Measurements from ENCODE around the gene HTR3B. TPM values are rescaled to one million over a fixed set of nuclear protein-coding genes. Genes with fewer than 3 reads are reported as not detected.

HTR3B gene
- total RNA-seq, 1 experiment from 2014 or later: not detected

GRCh38 chr11:113906516-113906915 is 1.9 kb downstream of the HTR3B start:
- H2BK12ac ChIP-seq (ENCODE audit: insufficient read length, low read depth, low read length): no peak overlapping the region
- no peak overlapping the region for H4K5ac ChIP-seq (ENCODE audit: insufficient read length, low read depth, low read length)
- H4K20me1 ChIP-seq (ENCODE audit: control insufficient read depth, insufficient read depth, insufficient read length): peaks cover 2% of the 10 kb centered on the region
- H3K56ac ChIP-seq (ENCODE audit: insufficient read length, low read depth, low read length): no peak overlapping the region
- H4K91ac ChIP-seq (ENCODE audit: insufficient read length, low read depth, low read length): no peak overlapping the region
- no peaks in the 10 kb centered on the region for H3K79me2 ChIP-seq (ENCODE audit: insufficient read depth, low read length)
- DNase-seq: no peak
- Mint-ChIP-seq H3K4me3 (no peak overlapping the region), H3K9me3 (no peaks in the 10 kb centered on the region), H3K36me3 (ENCODE audit: insufficient read depth in 1 of 3, low read depth in 3 of 3) (no peaks in the 10 kb centered on the region), H3K27ac (no peak overlapping the region), H3K4me1 (peaks cover 16% of the 10 kb centered on the region in 2 experiments), H3K27me3 (ENCODE audit: low read depth) (no peaks in the 10 kb centered on the region; the same call in none of the 2 replicates)
- H2BK15ac ChIP-seq (ENCODE audit: low read depth, low read length): no peak overlapping the region
- TF ChIP-seq CTCF (conservative IDR thresholded peaks at IDR 0.05): no peak
- no peak overlapping the region for H3K4me2 ChIP-seq (ENCODE audit: insufficient read depth, insufficient read length, low read length)
- H2AFZ ChIP-seq (ENCODE audit: low read length): no peak overlapping the region
- no peak overlapping the region for H3K14ac ChIP-seq (ENCODE audit: insufficient read depth, low read length)
- H2BK120ac ChIP-seq (ENCODE audit: low read depth, low read length, poor library complexity, severe bottlenecking): no peak overlapping the region
- H4K8ac ChIP-seq (replicated peaks; ENCODE audit: insufficient read length, low read depth, low read length): no peak overlapping the region
- no peak overlapping the region for H3K27ac ChIP-seq (ENCODE audit: insufficient read length, low read depth, low read length)
- H3K79me1 ChIP-seq (ENCODE audit: insufficient read depth, low read depth, low read length, poor library complexity, severe bottlenecking): no peaks in the 10 kb centered on the region
- H3K4me1 ChIP-seq (ENCODE audit: insufficient read depth, low read length): peaks cover 3% of the 10 kb centered on the region; the same call in 1 of the 2 replicates
- H3K23me2 ChIP-seq (ENCODE audit: insufficient read length, low read depth, low read length, poor library complexity, severe bottlenecking): no peaks in the 10 kb centered on the region
- no peak overlapping the region for H3K4ac ChIP-seq (ENCODE audit: low read depth, low read length)
- H2AK5ac ChIP-seq (ENCODE audit: insufficient read length, low read length): no peak overlapping the region
- no peaks in the 10 kb centered on the region for H3K27me3 ChIP-seq (ENCODE audit: insufficient read depth, low read length)
- H3K18ac ChIP-seq (ENCODE audit: insufficient read length, low read depth, low read length): no peak overlapping the region
- no peak overlapping the region for H3K23ac ChIP-seq (ENCODE audit: insufficient read length, low read depth, low read length)
- H3K9ac ChIP-seq (ENCODE audit: extremely low read depth, insufficient read length, low read length): no peak overlapping the region
- no peaks in the 10 kb centered on the region for H3K9me3 ChIP-seq (ENCODE audit: control insufficient read depth, low read depth, low read length)
- WGBS (ENCODE audit: extremely low coverage, insufficient read length, low lambda C conversion rate): no CpG with 5 or more reads among the region's 2 CpGs
- no peak overlapping the region for H3T11ph ChIP-seq (ENCODE audit: low read length)
- no peak overlapping the region for H2BK20ac ChIP-seq (ENCODE audit: low read depth, low read length, poor library complexity, severe bottlenecking)
- no peak overlapping the region for H2BK5ac ChIP-seq (ENCODE audit: insufficient read length, low read length)
